ENCODE results near the gene TP53RK. TPM values are rescaled to one million over a fixed set of nuclear protein-coding genes. Genes with fewer than 3 reads are reported as not detected.

The TP53RK gene
- total and polyA plus RNA-seq, 2 of the 13 experiments (the other 11 are each of a cell fraction or from before 2014, with no cell fraction given) = 12.9 to 25.5 TPM

GRCh38 chr20:46674253-46675083 lies 14.8 kb downstream of the TP53RK start (continued):
- peak; percentile 93 for TF ChIP-seq ZNF761 (CRISPR knock-in tag; conservative IDR thresholded peaks at IDR 0.05)
- no peak for TF ChIP-seq SATB2 (CRISPR knock-in tag; IDR thresholded peaks at IDR 0.05)
- peak; percentile 32 to 51; a peak in 3 of 4 replicates for TF ChIP-seq NR2F1 (CRISPR knock-in tag; IDR thresholded peaks at IDR 0.05)
- peak; percentile 51; the same call in 1 of the 2 replicates for TF ChIP-seq ZNF619 (CRISPR knock-in tag; IDR thresholded peaks at IDR 0.05)
- TF ChIP-seq XBP1 (CRISPR knock-in tag; IDR thresholded peaks at IDR 0.05) = no peak
- TF ChIP-seq SIX4 (CRISPR knock-in tag; IDR thresholded peaks at IDR 0.05) = peak; percentile 80
- TF ChIP-seq ARNT2 (CRISPR knock-in tag; IDR thresholded peaks at IDR 0.05; ENCODE audit: low read depth) = 0 out of 2 replicates have a peak, but pooled peaks have one; percentile 18
- TF ChIP-seq PHF20 (CRISPR knock-in tag; IDR thresholded peaks at IDR 0.05) = no peak
- TF ChIP-seq ELF3 (CRISPR knock-in tag; IDR thresholded peaks at IDR 0.05) = peak; percentile 91
- TF ChIP-seq THAP9 (CRISPR knock-in tag; IDR thresholded peaks at IDR 0.05; ENCODE audit: borderline replicate concordance) = peak; percentile 92
- TF ChIP-seq SMARCC2 (IDR thresholded peaks at IDR 0.05) = no peak
- no peak for TF ChIP-seq ZSCAN12 (CRISPR knock-in tag; IDR thresholded peaks at IDR 0.05)
- TF ChIP-seq ZSCAN29 (CRISPR knock-in tag; conservative IDR thresholded peaks at IDR 0.05) = no peak; the same call in 1 of the 2 replicates
- TF ChIP-seq TMF1 (CRISPR knock-in tag; IDR thresholded peaks at IDR 0.05; ENCODE audit: low read depth) = no peak
- no peak for TF ChIP-seq GABPA (IDR thresholded peaks at IDR 0.05; ENCODE audit: low read depth, low read length)
- TF ChIP-seq GABPA (CRISPR knock-in tag; IDR thresholded peaks at IDR 0.05; ENCODE audit: low read depth) = peak; percentile 53
- TF ChIP-seq KAT7 (CRISPR knock-in tag; IDR thresholded peaks at IDR 0.05; ENCODE audit: borderline replicate concordance) = no peak
- TF ChIP-seq SOX6 (IDR thresholded peaks at IDR 0.05) = no peak
- peak; percentile 94 for TF ChIP-seq SOX6 (CRISPR knock-in tag; IDR thresholded peaks at IDR 0.05)
- TF ChIP-seq NR2C2 (CRISPR knock-in tag; IDR thresholded peaks at IDR 0.05; ENCODE audit: borderline replicate concordance) = peak; percentile 76; the same call in 1 of the 2 replicates
- TF ChIP-seq AHDC1 (CRISPR knock-in tag; IDR thresholded peaks at IDR 0.05; ENCODE audit: borderline replicate concordance) = peak; percentile 97

Measured in HepG2 (cell line).